ENCODE results near the gene TRAFD1. TPM values are rescaled to one million over a fixed set of nuclear protein-coding genes. Genes with fewer than 3 reads are reported as not detected.

TRAFD1 gene
- total RNA-seq, 1 experiment from 2014 or later: 52.1 TPM

GRCh38 chr12:112170971-112171596 lies 45.7 kb downstream of the TRAFD1 start:
- Histone ChIP-seq H3K4me3 (ENCODE audit: low read length) (no peak overlapping the region), H3K9me2 (replicated peaks; ENCODE audit: insufficient read depth, low read length) (no peaks in the 10 kb centered on the region)

GRCh38 chr12:112172556-112173324 lies 47.4 kb downstream of the TRAFD1 start:
- Histone ChIP-seq H2AFZ (ENCODE audit: low read length) (no peak overlapping the region), H3K9ac (ENCODE audit: low read length) (no peak overlapping the region)

More at GRCh38 chr12:112170971-112171596, 45.7 kb downstream of the TRAFD1 start:
- Histone ChIP-seq H3K36me3 (ENCODE audit: insufficient read depth, low read length) (peaks cover 4% of the 10 kb centered on the region; the same call in 1 of the 2 replicates), H3K9me3 (ENCODE audit: low read length) (no peaks in the 10 kb centered on the region), H3K9ac (ENCODE audit: low read length) (no peak overlapping the region), H3K4me2 (ENCODE audit: low read depth, low read length, poor library complexity, severe bottlenecking) (no peak overlapping the region), H3K79me2 (ENCODE audit: low read length) (no peaks in the 10 kb centered on the region), H2AFZ (ENCODE audit: low read length) (no peak overlapping the region), H4K20me1 (ENCODE audit: insufficient read depth, low read depth, low read length) (no peaks in the 10 kb centered on the region), H3K27ac (ENCODE audit: low read length) (no peak overlapping the region), H3K4me1 (ENCODE audit: low read length) (no peaks in the 10 kb centered on the region), H3K27me3 (ENCODE audit: low read length) (no peaks in the 10 kb centered on the region)
- DNase-seq: no peak

GRCh38 chr12:112175361-112176155 lies 50.2 kb downstream of the TRAFD1 start:
- Histone ChIP-seq H3K4me3 (ENCODE audit: low read length) (no peak overlapping the region), H3K27ac (ENCODE audit: low read length) (no peak overlapping the region), H3K27me3 (ENCODE audit: low read length) (no peaks in the 10 kb centered on the region), H3K36me3 (ENCODE audit: insufficient read depth, low read length) (peaks cover 4% of the 10 kb centered on the region; the same call in 1 of the 2 replicates), H2AFZ (ENCODE audit: low read length) (no peak overlapping the region), H3K4me2 (ENCODE audit: low read depth, low read length, poor library complexity, severe bottlenecking) (no peak overlapping the region), H3K9ac (ENCODE audit: low read length) (no peak overlapping the region), H4K20me1 (ENCODE audit: insufficient read depth, low read depth, low read length) (no peaks in the 10 kb centered on the region), H3K4me1 (ENCODE audit: low read length) (no peaks in the 10 kb centered on the region), H3K9me2 (replicated peaks; ENCODE audit: insufficient read depth, low read length) (no peaks in the 10 kb centered on the region), H3K9me3 (ENCODE audit: low read length) (no peaks in the 10 kb centered on the region), H3K79me2 (ENCODE audit: low read length) (no peaks in the 10 kb centered on the region)
- no peak for DNase-seq

More at GRCh38 chr12:112172556-112173324, 47.4 kb downstream of the TRAFD1 start:
- Histone ChIP-seq H3K4me2 (ENCODE audit: low read depth, low read length, poor library complexity, severe bottlenecking) (no peak overlapping the region), H3K4me1 (ENCODE audit: low read length) (no peaks in the 10 kb centered on the region), H3K36me3 (ENCODE audit: insufficient read depth, low read length) (peaks cover 4% of the 10 kb centered on the region; the same call in 1 of the 2 replicates), H4K20me1 (ENCODE audit: insufficient read depth, low read depth, low read length) (no peaks in the 10 kb centered on the region), H3K27me3 (ENCODE audit: low read length) (no peaks in the 10 kb centered on the region), H3K27ac (ENCODE audit: low read length) (no peak overlapping the region), H3K9me3 (ENCODE audit: low read length) (no peaks in the 10 kb centered on the region), H3K79me2 (ENCODE audit: low read length) (no peaks in the 10 kb centered on the region), H3K9me2 (replicated peaks; ENCODE audit: insufficient read depth, low read length) (no peaks in the 10 kb centered on the region), H3K4me3 (ENCODE audit: low read length) (no peak overlapping the region)
- DNase-seq: no peak

GRCh38 chr12:112176321-112177010 lies 51.1 kb downstream of the TRAFD1 start:
- H3K9me2 ChIP-seq (replicated peaks; ENCODE audit: insufficient read depth, low read length): no peaks in the 10 kb centered on the region
- no peaks in the 10 kb centered on the region for H3K27me3 ChIP-seq (ENCODE audit: low read length)
- no peak overlapping the region for H3K9ac ChIP-seq (ENCODE audit: low read length)
- H3K4me3 ChIP-seq (ENCODE audit: low read length): no peak overlapping the region
- H3K36me3 ChIP-seq (ENCODE audit: insufficient read depth, low read length): peaks cover 4% of the 10 kb centered on the region; the same call in 1 of the 2 replicates
- H3K4me2 ChIP-seq (ENCODE audit: low read depth, low read length, poor library complexity, severe bottlenecking): no peak overlapping the region
- H3K9me3 ChIP-seq (ENCODE audit: low read length): no peaks in the 10 kb centered on the region
- DNase-seq: no peak
- no peaks in the 10 kb centered on the region for H4K20me1 ChIP-seq (ENCODE audit: insufficient read depth, low read depth, low read length)
- H3K27ac ChIP-seq (ENCODE audit: low read length): no peak overlapping the region
- H3K4me1 ChIP-seq (ENCODE audit: low read length): no peaks in the 10 kb centered on the region
- no peaks in the 10 kb centered on the region for H3K79me2 ChIP-seq (ENCODE audit: low read length)
- no peak overlapping the region for H2AFZ ChIP-seq (ENCODE audit: low read length)

- Histone ChIP-seq H3K79me2 (ENCODE audit: low read length) (no peaks in the 10 kb centered on the region), H3K9ac (ENCODE audit: low read length) (no peak overlapping the region), H3K9me3 (ENCODE audit: low read length) (no peaks in the 10 kb centered on the region), H4K20me1 (ENCODE audit: insufficient read depth, low read depth, low read length) (no peaks in the 10 kb centered on the region), H3K4me3 (ENCODE audit: low read length) (no peak overlapping the region), H3K36me3 (ENCODE audit: insufficient read depth, low read length) (peaks cover 4% of the 10 kb centered on the region; the same call in 1 of the 2 replicates), H3K9me2 (replicated peaks; ENCODE audit: insufficient read depth, low read length) (no peaks in the 10 kb centered on the region), H3K4me1 (ENCODE audit: low read length) (no peaks in the 10 kb centered on the region), H3K27me3 (ENCODE audit: low read length) (no peaks in the 10 kb centered on the region), H2AFZ (ENCODE audit: low read length) (no peak overlapping the region), H3K4me2 (ENCODE audit: low read depth, low read length, poor library complexity, severe bottlenecking) (no peak overlapping the region), H3K27ac (ENCODE audit: low read length) (no peak overlapping the region)
- no peak for DNase-seq
Observed at GRCh38 chr12:112178796-112179195, 53.4 kb downstream of the TRAFD1 start.

GRCh38 chr12:112179341-112179740 lies 54.0 kb downstream of the TRAFD1 start:
- no peaks in the 10 kb centered on the region for H3K27me3 ChIP-seq (ENCODE audit: low read length)
- H3K9me3 ChIP-seq (ENCODE audit: low read length): no peaks in the 10 kb centered on the region
- H2AFZ ChIP-seq (ENCODE audit: low read length): no peak overlapping the region
- peaks cover 4% of the 10 kb centered on the region; the same call in 1 of the 2 replicates for H3K36me3 ChIP-seq (ENCODE audit: insufficient read depth, low read length)
- H4K20me1 ChIP-seq (ENCODE audit: insufficient read depth, low read depth, low read length): no peaks in the 10 kb centered on the region
- DNase-seq: no peak
- H3K4me3 ChIP-seq (ENCODE audit: low read length): no peak overlapping the region
- no peaks in the 10 kb centered on the region for H3K9me2 ChIP-seq (replicated peaks; ENCODE audit: insufficient read depth, low read length)
- no peak overlapping the region for H3K4me2 ChIP-seq (ENCODE audit: low read depth, low read length, poor library complexity, severe bottlenecking)
- H3K4me1 ChIP-seq (ENCODE audit: low read length): no peaks in the 10 kb centered on the region
- no peaks in the 10 kb centered on the region for H3K79me2 ChIP-seq (ENCODE audit: low read length)
- H3K9ac ChIP-seq (ENCODE audit: low read length): no peak overlapping the region
- H3K27ac ChIP-seq (ENCODE audit: low read length): no peak overlapping the region

- DNase-seq: no peak
- no peaks in the 10 kb centered on the region for H3K4me1 ChIP-seq (ENCODE audit: low read length)
- no peaks in the 10 kb centered on the region for H4K20me1 ChIP-seq (ENCODE audit: insufficient read depth, low read depth, low read length)
- no peaks in the 10 kb centered on the region for H3K9me3 ChIP-seq (ENCODE audit: low read length)
- H3K4me2 ChIP-seq (ENCODE audit: low read depth, low read length, poor library complexity, severe bottlenecking): no peak overlapping the region
- H3K4me3 ChIP-seq (ENCODE audit: low read length): no peak overlapping the region
- no peak overlapping the region for H3K27ac ChIP-seq (ENCODE audit: low read length)
- H2AFZ ChIP-seq (ENCODE audit: low read length): no peak overlapping the region
- no peaks in the 10 kb centered on the region for H3K79me2 ChIP-seq (ENCODE audit: low read length)
- peaks cover 3% of the 10 kb centered on the region; the same call in 1 of the 2 replicates for H3K36me3 ChIP-seq (ENCODE audit: insufficient read depth, low read length)
- H3K9ac ChIP-seq (ENCODE audit: low read length): no peak overlapping the region
- no peaks in the 10 kb centered on the region for H3K27me3 ChIP-seq (ENCODE audit: low read length)
- no peaks in the 10 kb centered on the region for H3K9me2 ChIP-seq (replicated peaks; ENCODE audit: insufficient read depth, low read length)
Observed at GRCh38 chr12:112179916-112180315, 54.6 kb downstream of the TRAFD1 start.

All from Karpas-422 (cell line).